C4-2B (cell line): ENCODE data around the gene ALG10B.

Experiments used
- ZFX ChIP-seq: fragments of 450-650 bp; IDR thresholded peaks from 2 replicates; pipeline ENCODE4 v1.6.1; 2017
- TF ChIP-seq, protein P1 (sequence below): fragments of 450-650 bp; conservative IDR thresholded peaks from 2 replicates; pipeline ENCODE4 v1.5.1; 2017; ENCODE audit warnings: mild to moderate bottlenecking

DNA sequence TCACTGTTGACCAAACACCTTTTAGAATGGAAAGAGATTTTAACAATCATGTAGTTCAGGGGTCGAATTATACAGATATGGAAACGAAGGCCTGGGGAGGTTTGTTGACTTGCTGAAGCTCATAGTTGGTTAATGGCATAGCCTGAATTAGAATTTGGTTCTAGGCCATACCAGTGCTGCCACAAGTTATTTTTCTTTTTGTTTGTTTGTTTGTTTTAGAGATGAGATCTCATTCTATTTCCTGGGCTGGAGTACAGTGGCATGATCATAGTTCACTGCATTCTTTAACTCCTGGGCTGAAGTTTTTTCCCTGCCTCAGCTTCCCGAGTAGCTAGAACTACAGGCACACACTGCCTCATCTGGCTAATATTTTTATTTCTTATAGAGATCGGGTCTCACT is 25.4 kb upstream of the ALG10B start:
- no peak for TF ChIP-seq ZFX
- TF ChIP-seq, protein P1, sequence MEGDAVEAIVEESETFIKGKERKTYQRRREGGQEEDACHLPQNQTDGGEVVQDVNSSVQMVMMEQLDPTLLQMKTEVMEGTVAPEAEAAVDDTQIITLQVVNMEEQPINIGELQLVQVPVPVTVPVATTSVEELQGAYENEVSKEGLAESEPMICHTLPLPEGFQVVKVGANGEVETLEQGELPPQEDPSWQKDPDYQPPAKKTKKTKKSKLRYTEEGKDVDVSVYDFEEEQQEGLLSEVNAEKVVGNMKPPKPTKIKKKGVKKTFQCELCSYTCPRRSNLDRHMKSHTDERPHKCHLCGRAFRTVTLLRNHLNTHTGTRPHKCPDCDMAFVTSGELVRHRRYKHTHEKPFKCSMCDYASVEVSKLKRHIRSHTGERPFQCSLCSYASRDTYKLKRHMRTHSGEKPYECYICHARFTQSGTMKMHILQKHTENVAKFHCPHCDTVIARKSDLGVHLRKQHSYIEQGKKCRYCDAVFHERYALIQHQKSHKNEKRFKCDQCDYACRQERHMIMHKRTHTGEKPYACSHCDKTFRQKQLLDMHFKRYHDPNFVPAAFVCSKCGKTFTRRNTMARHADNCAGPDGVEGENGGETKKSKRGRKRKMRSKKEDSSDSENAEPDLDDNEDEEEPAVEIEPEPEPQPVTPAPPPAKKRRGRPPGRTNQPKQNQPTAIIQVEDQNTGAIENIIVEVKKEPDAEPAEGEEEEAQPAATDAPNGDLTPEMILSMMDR = no peak
